NCI-H187 (cell line): ENCODE data around the gene TECR.

Experiments used
- DNase-seq, 2 experiments: peaks; one replicate each; lab custom pipeline; 2025; lab: John Stamatoyannopoulos, UW

Gene TECR

GRCh38 chr19:14507704-14508542 is 21.5 kb upstream of the TECR start:
- no peak for DNase-seq

- no peak for DNase-seq
These were observed 18.8 kb upstream of the TECR start for GRCh38 chr19:14510311-14511228.

- DNase-seq, result no peak
These were observed 18.2 kb upstream of the TECR start for GRCh38 chr19:14511229-14511593.

- no peak for DNase-seq
These were observed 16.9 kb upstream of the TECR start for GRCh38 chr19:14512406-14512961.

- no peak for DNase-seq
These were observed 15.1 kb upstream of the TECR start for GRCh38 chr19:14514215-14514863.

- DNase-seq, result no peak
These were observed 13.8 kb upstream of the TECR start for GRCh38 chr19:14515501-14516047.

- DNase-seq, result no peak
These were observed 13.3 kb upstream of the TECR start for GRCh38 chr19:14516048-14516534.

GRCh38 chr19:14516746-14517438 is 12.5 kb upstream of the TECR start:
- no peak for DNase-seq

GRCh38 chr19:14517446-14517839 is 12.0 kb upstream of the TECR start:
- no peak for DNase-seq

- DNase-seq, result peak in 1 of 2 experiments; percentile 3
These were observed 11.4 kb upstream of the TECR start, which contains the start of gene DNAJB1 for GRCh38 chr19:14517840-14518505. DNAJB1 (minus strand) TSS chr19:14518397; CDS start chr19:14518349, 48 bp downstream.

GRCh38 chr19:14519245-14519859 is 10.0 kb upstream of the TECR start:
- DNase-seq, result no peak

GRCh38 chr19:14519860-14520407 is 9.5 kb upstream of the TECR start:
- no peak for DNase-seq

- DNase-seq, result no peak
These were observed 8.9 kb upstream of the TECR start for GRCh38 chr19:14520543-14520942.

- no peak for DNase-seq
These were observed 3.7 kb upstream of the TECR start for GRCh38 chr19:14525729-14526128.

GRCh38 chr19:14526423-14526822 is 3.0 kb upstream of the TECR start:
- DNase-seq, result no peak

GRCh38 chr19:14528419-14529253 is 758 bp upstream of the TECR start:
- no peak for DNase-seq

GRCh38 chr19:14530005-14530348 is 583 bp downstream of the TECR start:
- no peak for DNase-seq

- DNase-seq, result no peak
These were observed 1.1 kb downstream of the TECR start for GRCh38 chr19:14530506-14530905.

- DNase-seq, result no peak
These were observed 4.1 kb downstream of the TECR start for GRCh38 chr19:14533450-14533849.
